CD4-positive, alpha-beta T cell treated with Interleukin-4 for 1 hour (primary cell): ENCODE measurements around the gene MACC1.

ENCODE experiments used
- DNase-seq, 2 donors: peaks; one replicate each; pipeline ENCODE4 v3.0.0-alpha.2; 2020 to 2022

MACC1 gene

GRCh38 chr7:20172736-20173334, 44.3 kb downstream of the MACC1 start:
- DNase-seq = peak in 1 of 2 donors; percentile 44

- DNase-seq = no peak
These were observed 46.6 kb downstream of the MACC1 start for GRCh38 chr7:20170633-20171032.

GRCh38 chr7:20165146-20165510, 52.1 kb downstream of the MACC1 start:
- no peak for DNase-seq

- no peak for DNase-seq
These were observed 52.6 kb downstream of the MACC1 start for GRCh38 chr7:20164425-20165145.

- DNase-seq = no peak
These were observed 54.5 kb downstream of the MACC1 start for GRCh38 chr7:20162665-20163064.

GRCh38 chr7:20159226-20159747, 57.9 kb downstream of the MACC1 start:
- DNase-seq = no peak

- no peak for DNase-seq
These were observed 58.5 kb downstream of the MACC1 start for GRCh38 chr7:20158684-20159083.

- no peak for DNase-seq
These were observed 59.7 kb downstream of the MACC1 start for GRCh38 chr7:20157456-20157855.

GRCh38 chr7:20153999-20154398, 63.2 kb downstream of the MACC1 start:
- no peak for DNase-seq

GRCh38 chr7:20153567-20153966, 63.6 kb downstream of the MACC1 start:
- no peak for DNase-seq

GRCh38 chr7:20152511-20152910, 64.7 kb downstream of the MACC1 start:
- DNase-seq = no peak

- no peak for DNase-seq
These were observed 65.3 kb downstream of the MACC1 start for GRCh38 chr7:20151708-20152456.

GRCh38 chr7:20146451-20146850, 70.7 kb downstream of the MACC1 start:
- no peak for DNase-seq

GRCh38 chr7:20144801-20145200, 72.4 kb downstream of the MACC1 start:
- DNase-seq = no peak

GRCh38 chr7:20141666-20142065, 75.5 kb downstream of the MACC1 start:
- DNase-seq = no peak

GRCh38 chr7:20141002-20141345, 76.2 kb downstream of the MACC1 start:
- DNase-seq = no peak

GRCh38 chr7:20140291-20141001, 76.7 kb downstream of the MACC1 start:
- no peak for DNase-seq

- no peak for DNase-seq
These were observed 80.5 kb downstream of the MACC1 start for GRCh38 chr7:20136647-20137046.

GRCh38 chr7:20133803-20134202, 83.4 kb downstream of the MACC1 start:
- DNase-seq = no peak

- no peak for DNase-seq
These were observed 84.6 kb downstream of the MACC1 start for GRCh38 chr7:20132585-20132984.

GRCh38 chr7:20131776-20132175, 85.4 kb downstream of the MACC1 start:
- no peak for DNase-seq

- DNase-seq = no peak
These were observed 87.3 kb downstream of the MACC1 start for GRCh38 chr7:20129920-20130319.

- no peak for DNase-seq
These were observed 89.2 kb downstream of the MACC1 start for GRCh38 chr7:20128001-20128400.
